ENCODE data around the gene USP24.

Gene USP24

GRCh38 chr1:55046871-55047270, 168.3 kb downstream of the USP24 start:
- no peaks in the 10 kb centered on the region for H3K36me3 ChIP-seq (ENCODE audit: control insufficient read depth, low read length)
- TF ChIP-seq, protein P1, sequence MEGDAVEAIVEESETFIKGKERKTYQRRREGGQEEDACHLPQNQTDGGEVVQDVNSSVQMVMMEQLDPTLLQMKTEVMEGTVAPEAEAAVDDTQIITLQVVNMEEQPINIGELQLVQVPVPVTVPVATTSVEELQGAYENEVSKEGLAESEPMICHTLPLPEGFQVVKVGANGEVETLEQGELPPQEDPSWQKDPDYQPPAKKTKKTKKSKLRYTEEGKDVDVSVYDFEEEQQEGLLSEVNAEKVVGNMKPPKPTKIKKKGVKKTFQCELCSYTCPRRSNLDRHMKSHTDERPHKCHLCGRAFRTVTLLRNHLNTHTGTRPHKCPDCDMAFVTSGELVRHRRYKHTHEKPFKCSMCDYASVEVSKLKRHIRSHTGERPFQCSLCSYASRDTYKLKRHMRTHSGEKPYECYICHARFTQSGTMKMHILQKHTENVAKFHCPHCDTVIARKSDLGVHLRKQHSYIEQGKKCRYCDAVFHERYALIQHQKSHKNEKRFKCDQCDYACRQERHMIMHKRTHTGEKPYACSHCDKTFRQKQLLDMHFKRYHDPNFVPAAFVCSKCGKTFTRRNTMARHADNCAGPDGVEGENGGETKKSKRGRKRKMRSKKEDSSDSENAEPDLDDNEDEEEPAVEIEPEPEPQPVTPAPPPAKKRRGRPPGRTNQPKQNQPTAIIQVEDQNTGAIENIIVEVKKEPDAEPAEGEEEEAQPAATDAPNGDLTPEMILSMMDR (IDR thresholded peaks at IDR 0.05; ENCODE audit: low read depth, low read length, poor library complexity, severe bottlenecking): no peak
- TF ChIP-seq EZH2phosphoT487 (IDR thresholded peaks at IDR 0.05; ENCODE audit: borderline replicate concordance, low read length): no peak
- no peak overlapping the region for H3K4me2 ChIP-seq (ENCODE audit: low read length)
- H4K20me1 ChIP-seq (ENCODE audit: control insufficient read depth, insufficient read depth, low read depth, low read length): no peaks in the 10 kb centered on the region
- H3K27ac ChIP-seq (ENCODE audit: low read depth, low read length): no peak overlapping the region
- H3K4me1 ChIP-seq (ENCODE audit: control insufficient read depth, low read length): no peaks in the 10 kb centered on the region
- H3K27me3 ChIP-seq (ENCODE audit: control insufficient read depth, low read length): no peaks in the 10 kb centered on the region
- H3K79me2 ChIP-seq (ENCODE audit: control insufficient read depth, low read length): no peaks in the 10 kb centered on the region
- no peaks in the 10 kb centered on the region for H3K9me3 ChIP-seq (ENCODE audit: control insufficient read depth, insufficient read depth, low read length)
- H3F3A ChIP-seq (ENCODE audit: control insufficient read depth, insufficient read depth): no peaks in the 10 kb centered on the region
- H3K4me3 ChIP-seq (ENCODE audit: low read length): no peak overlapping the region
- H3K9me2 ChIP-seq (replicated peaks; ENCODE audit: control insufficient read depth, low read length): no peaks in the 10 kb centered on the region

DNA sequence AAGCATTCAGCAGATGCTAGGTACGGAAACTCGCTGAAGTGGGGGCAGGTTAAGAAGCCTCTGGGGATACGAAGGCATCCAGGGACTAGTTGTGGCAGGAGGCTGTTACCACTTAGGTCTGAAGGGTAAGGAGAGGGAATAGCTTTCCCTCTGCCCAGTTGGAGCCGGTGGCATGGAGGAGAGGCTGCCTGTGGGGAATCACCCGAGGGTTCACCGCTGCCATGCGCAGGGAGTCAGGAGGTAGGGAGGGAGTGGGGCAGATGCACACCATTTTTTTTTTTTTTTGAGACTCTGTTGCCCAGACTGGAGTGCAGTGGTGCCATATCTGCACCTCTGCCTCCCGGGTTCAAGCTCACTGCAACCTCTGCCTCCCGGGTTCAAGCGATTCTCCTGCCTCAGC, 169.7 kb downstream of the USP24 start:
- no peak for TF ChIP-seq EZH2phosphoT487 (IDR thresholded peaks at IDR 0.05; ENCODE audit: borderline replicate concordance, low read length)
- TF ChIP-seq, protein P1 (IDR thresholded peaks at IDR 0.05; ENCODE audit: low read depth, low read length, poor library complexity, severe bottlenecking): no peak
- Histone ChIP-seq H3K36me3 (ENCODE audit: control insufficient read depth, low read length) (no peaks in the 10 kb centered on the region), H3K4me2 (ENCODE audit: low read length) (no peak overlapping the region), H3K27me3 (ENCODE audit: control insufficient read depth, low read length) (peaks cover 8% of the 10 kb centered on the region), H3K79me2 (ENCODE audit: control insufficient read depth, low read length) (no peaks in the 10 kb centered on the region), H3K9me2 (replicated peaks; ENCODE audit: control insufficient read depth, low read length) (no peaks in the 10 kb centered on the region), H3F3A (ENCODE audit: control insufficient read depth, insufficient read depth) (no peaks in the 10 kb centered on the region), H3K9me3 (ENCODE audit: control insufficient read depth, insufficient read depth, low read length) (no peaks in the 10 kb centered on the region), H3K27ac (ENCODE audit: low read depth, low read length) (no peak overlapping the region), H3K4me1 (ENCODE audit: control insufficient read depth, low read length) (no peaks in the 10 kb centered on the region), H4K20me1 (ENCODE audit: control insufficient read depth, insufficient read depth, low read depth, low read length) (no peaks in the 10 kb centered on the region), H3K4me3 (ENCODE audit: low read length) (no peak overlapping the region)

DNA sequence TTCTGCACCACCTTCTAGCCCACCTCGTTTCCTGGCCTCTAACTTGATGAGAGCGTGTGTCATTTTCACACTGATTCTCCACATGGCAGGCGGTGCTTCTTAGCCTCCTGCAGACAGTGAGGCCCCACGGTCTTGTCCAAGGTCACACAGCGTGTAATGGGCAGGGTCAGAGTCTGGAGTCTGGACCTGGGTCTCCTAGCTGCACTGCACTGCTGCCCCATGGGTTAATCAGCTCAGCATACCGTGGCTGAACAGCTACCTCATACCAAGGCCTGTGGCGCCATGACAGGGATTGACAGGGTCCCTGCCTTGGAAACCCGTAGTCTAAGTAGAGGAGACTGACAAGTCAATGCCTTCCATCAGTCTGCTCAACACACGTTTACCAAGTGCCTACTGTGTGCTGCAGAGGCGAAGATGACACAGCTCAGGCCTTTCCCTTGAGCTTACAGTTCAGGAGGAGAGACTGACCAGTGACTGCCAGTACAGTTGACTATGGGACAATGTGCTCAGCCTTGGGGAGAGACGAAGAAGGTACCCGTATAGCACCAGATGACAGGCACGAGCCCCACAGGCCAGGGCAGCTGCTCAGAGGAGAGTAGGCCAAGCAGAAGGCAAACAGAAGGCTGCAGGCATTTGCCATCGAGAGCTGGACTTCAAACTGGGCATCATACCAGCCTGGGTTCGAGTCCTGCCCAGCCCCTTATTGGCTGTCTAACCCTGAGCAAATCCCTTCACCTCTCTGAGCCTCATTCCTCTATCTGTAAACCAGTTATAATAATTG, 170.4 kb downstream of the USP24 start:
- H3K4me2 ChIP-seq (ENCODE audit: low read length): no peak overlapping the region
- no peaks in the 10 kb centered on the region for H3K36me3 ChIP-seq (ENCODE audit: control insufficient read depth, low read length)
- H3K27ac ChIP-seq (ENCODE audit: low read depth, low read length): no peak overlapping the region
- no peaks in the 10 kb centered on the region for H4K20me1 ChIP-seq (ENCODE audit: control insufficient read depth, insufficient read depth, low read depth, low read length)
- no peak for TF ChIP-seq EZH2phosphoT487 (IDR thresholded peaks at IDR 0.05; ENCODE audit: borderline replicate concordance, low read length)
- TF ChIP-seq, protein P1 (IDR thresholded peaks at IDR 0.05; ENCODE audit: low read depth, low read length, poor library complexity, severe bottlenecking): no peak
- no peak overlapping the region for H3K4me3 ChIP-seq (ENCODE audit: low read length)
- peaks cover 8% of the 10 kb centered on the region for H3K27me3 ChIP-seq (ENCODE audit: control insufficient read depth, low read length)
- H3K9me3 ChIP-seq (ENCODE audit: control insufficient read depth, insufficient read depth, low read length): no peaks in the 10 kb centered on the region
- H3K4me1 ChIP-seq (ENCODE audit: control insufficient read depth, low read length): no peaks in the 10 kb centered on the region
- no peaks in the 10 kb centered on the region for H3K9me2 ChIP-seq (replicated peaks; ENCODE audit: control insufficient read depth, low read length)
- no peaks in the 10 kb centered on the region for H3K79me2 ChIP-seq (ENCODE audit: control insufficient read depth, low read length)
- no peaks in the 10 kb centered on the region for H3F3A ChIP-seq (ENCODE audit: control insufficient read depth, insufficient read depth)

Measured in DOHH2 (cell line).